Activated naive CD8-positive, alpha-beta T cell treated with anti-CD3 and anti-CD28 coated beads for 36 hours (primary cell): ENCODE data around the gene CINP. TPM values are rescaled to one million over a fixed set of nuclear protein-coding genes. Genes with fewer than 3 reads are reported as not detected.
"Not testable (repeated sequence)": the region's sequence is repeated elsewhere in the genome, so short reads cannot be mapped to it uniquely, and the experiment has no call there.

Source experiments
- DNase-seq: peaks from one replicate; pipeline ENCODE4 v3.0.0; 2021
- H3K27ac Mint-ChIP-seq: one replicate; pipeline ENCODE4 v1.8.0; 2022; ENCODE audit warnings: mild to moderate bottlenecking, moderate library complexity, mixed read lengths
- H3K27me3 Mint-ChIP-seq: one replicate; pipeline ENCODE4 v1.8.0; 2022; ENCODE audit warnings: mild to moderate bottlenecking, mixed read lengths
- H3K36me3 Mint-ChIP-seq: one replicate; pipeline ENCODE4 v1.8.0; 2021; ENCODE audit warnings: mild to moderate bottlenecking, mixed read lengths
- H3K4me1 Mint-ChIP-seq: one replicate; pipeline ENCODE4 v1.8.0; 2021; ENCODE audit warnings: mixed read lengths
- H3K4me3 Mint-ChIP-seq: one replicate; pipeline ENCODE4 v1.8.0; 2022; ENCODE audit warnings: mild to moderate bottlenecking, moderate library complexity, mixed read lengths
- H3K9me3 Mint-ChIP-seq: one replicate; pipeline ENCODE4 v1.8.0; 2022; ENCODE audit warnings: mixed read lengths
- total RNA-seq, 2 experiments: library from RNA; stranded (reverse); gene quantifications; one replicate each; pipeline ENCODE4 v1.2.3, GENCODE V29; 2021

Gene CINP
- total RNA-seq, 2 experiments from 2014 or later: 59.2 to 61.8 TPM

DNA sequence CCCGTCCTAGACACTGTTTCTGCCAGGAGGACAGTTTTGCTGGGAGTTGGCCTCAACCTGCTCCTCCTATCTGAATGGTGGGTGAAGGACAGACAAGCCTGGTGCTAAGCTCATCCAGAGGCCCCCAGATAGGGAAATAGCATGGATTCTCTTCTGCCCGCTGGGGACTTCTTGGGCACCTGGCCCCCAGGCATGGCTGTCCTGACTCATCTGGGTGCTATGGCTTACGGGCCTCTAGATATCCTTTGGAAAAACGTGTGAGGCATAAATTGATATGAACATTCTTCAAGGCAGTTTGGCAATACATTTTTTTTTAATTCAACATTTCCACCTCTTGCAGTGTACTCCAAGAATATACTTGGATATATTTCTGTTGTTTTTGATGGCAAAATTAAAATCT, 8.7 kb upstream of the CINP start:
- Mint-ChIP-seq H3K4me1 (peaks cover 44% of the 10 kb centered on the region), H3K9me3 (no peaks in the 10 kb centered on the region), H3K4me3 (no peak overlapping the region), H3K27me3 (no peaks in the 10 kb centered on the region), H3K36me3 (no peaks in the 10 kb centered on the region), H3K27ac (no peak overlapping the region)
- DNase-seq: no peak

DNA sequence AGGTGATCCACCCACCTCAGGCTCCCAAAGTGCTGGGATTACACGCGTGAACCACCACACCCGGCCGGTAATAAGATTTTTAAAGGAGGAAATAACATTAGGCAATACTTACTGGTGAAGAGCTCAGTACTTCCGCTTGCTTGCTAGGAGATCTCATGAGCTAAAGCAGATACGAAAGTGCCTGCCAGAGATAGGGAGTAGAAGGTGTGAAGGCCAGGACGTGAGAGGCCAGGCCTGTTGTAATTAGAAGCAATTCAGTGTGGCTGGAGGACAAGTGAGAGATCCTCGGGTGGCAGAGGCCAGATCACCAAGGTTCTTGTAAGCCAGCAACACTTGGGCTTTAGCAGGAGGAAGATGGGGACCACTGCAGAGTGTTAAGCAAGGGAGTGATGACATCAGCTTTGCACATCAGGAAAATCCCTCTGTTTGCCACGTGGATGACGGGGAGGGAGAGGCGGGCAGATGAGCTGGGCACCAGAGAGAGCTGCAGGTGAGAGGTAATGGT, 7.7 kb upstream of the CINP start:
- Mint-ChIP-seq H3K4me1 (peaks cover 35% of the 10 kb centered on the region), H3K4me3 (no peak overlapping the region), H3K36me3 (no peaks in the 10 kb centered on the region), H3K9me3 (no peaks in the 10 kb centered on the region), H3K27ac (no peak overlapping the region), H3K27me3 (no peaks in the 10 kb centered on the region)
- DNase-seq: no peak

DNA sequence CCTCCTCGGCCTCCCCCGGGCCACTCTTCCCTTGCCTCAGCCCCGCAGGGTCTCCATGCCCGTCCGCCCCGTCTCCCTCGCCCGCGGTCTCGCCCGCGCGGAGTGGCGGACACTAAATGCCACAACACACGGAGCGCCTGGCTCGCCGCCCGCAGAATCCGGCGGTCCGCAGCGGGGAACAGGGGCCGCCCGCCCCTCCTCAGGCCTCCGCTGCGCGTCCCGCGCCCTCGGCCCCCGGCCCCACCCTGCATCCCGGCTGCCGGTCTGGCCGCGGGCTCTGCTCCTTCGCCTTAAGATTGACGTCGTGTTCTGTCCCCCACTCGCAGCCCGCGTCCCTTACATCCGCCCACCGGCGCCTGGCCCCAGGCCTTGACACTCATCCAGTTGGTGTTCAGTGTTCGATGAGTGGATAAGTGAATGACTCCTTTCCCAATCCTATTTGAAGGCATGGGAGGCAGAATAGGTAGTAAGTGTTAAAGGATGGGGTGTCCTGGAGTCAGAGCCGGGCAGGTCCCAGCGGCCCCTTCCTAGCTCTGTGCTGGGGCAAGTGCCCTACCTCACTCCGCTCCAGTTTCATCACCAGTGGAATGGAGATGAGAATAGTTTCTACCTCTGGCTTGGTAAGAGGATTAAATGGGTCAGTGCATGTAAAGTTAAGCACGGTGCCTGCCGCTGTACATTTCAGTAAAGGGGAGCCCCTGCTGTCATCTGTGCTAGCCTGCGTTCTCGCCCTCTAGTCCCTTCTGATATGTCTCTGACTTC, 673 bp upstream of the CINP start:
- Mint-ChIP-seq H3K27me3 (no peaks in the 10 kb centered on the region), H3K9me3 (no peaks in the 10 kb centered on the region), H3K36me3 (peaks cover 8% of the 10 kb centered on the region), H3K4me3 (no peak overlapping the region), H3K27ac (peak overlapping the region; percentile 80), H3K4me1 (peaks cover 35% of the 10 kb centered on the region)
- DNase-seq: peak; percentile 41

DNA sequence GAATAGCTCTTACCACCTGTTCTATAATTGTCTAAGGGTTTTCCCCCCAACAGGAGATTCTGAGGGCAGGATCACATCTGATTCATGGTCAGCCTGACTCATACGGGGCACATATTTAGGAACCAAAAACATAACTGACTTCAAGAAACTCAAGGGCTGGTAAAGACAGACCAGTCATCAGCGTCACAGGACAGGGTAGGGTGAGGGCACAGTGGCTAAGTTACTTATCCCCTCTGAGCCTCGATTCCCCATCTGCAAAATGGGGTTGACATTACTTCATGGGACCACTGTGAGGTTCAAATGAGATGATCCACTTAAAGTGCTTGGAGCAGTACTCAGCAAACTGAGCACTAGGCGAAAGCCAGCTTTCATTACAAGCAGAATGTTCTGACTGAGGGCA, 606 bp downstream of the CINP start:
- Mint-ChIP-seq H3K27ac (peak overlapping the region; percentile 96), H3K27me3 (no peaks in the 10 kb centered on the region), H3K9me3 (no peaks in the 10 kb centered on the region), H3K4me3 (peak overlapping the region; percentile 90), H3K4me1 (peaks cover 28% of the 10 kb centered on the region), H3K36me3 (peaks cover 14% of the 10 kb centered on the region)
- peak; percentile 65 for DNase-seq

DNA sequence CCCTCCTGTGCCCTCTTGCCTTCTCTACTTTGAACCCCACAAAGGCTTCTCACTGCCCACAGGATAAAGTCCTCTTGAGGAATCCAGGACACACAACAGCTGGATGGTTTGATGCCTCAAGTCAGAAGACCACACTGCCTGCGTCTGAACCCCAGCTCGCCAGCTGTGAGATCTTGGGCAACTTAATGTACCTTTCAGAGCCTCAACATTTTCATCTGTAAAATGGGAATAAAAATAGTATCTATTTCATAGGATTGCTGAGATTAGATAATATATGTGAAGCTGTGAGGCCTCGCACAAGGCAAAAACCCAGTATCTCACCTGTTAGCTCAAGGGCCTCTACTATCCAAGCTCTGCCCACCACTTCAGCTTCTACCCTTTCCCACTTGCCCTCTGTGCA, 2.3 kb downstream of the CINP start:
- DNase-seq: no peak
- Mint-ChIP-seq H3K9me3 (no peaks in the 10 kb centered on the region), H3K36me3 (peaks cover 17% of the 10 kb centered on the region), H3K4me1 (peaks cover 31% of the 10 kb centered on the region), H3K27me3 (no peaks in the 10 kb centered on the region), H3K27ac (peak overlapping the region; percentile 47), H3K4me3 (no peak overlapping the region)

DNA sequence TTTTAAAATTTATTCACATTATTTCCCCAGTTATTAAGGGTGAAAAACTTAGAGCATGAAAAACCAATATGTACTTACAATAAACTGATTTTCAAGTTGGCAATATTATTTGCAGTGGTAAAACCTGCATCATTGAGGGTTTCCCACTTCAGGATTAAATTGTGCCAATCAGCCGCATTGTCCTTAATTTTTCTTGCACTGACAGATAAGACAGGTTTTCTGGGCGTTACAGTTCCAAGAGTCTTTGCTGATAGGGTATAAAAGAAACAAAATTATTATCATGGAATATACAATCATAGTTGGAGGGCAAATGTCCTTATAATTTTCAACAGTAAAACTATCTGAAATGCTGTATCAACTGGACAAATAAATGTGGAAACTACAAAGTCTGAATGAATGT, 3.3 kb downstream of the CINP start:
- Mint-ChIP-seq H3K36me3 (peaks cover 25% of the 10 kb centered on the region), H3K27me3 (no peaks in the 10 kb centered on the region), H3K4me1 (peaks cover 31% of the 10 kb centered on the region), H3K4me3 (no peak overlapping the region), H3K27ac (no peak overlapping the region), H3K9me3 (no peaks in the 10 kb centered on the region)
- no peak for DNase-seq

DNA sequence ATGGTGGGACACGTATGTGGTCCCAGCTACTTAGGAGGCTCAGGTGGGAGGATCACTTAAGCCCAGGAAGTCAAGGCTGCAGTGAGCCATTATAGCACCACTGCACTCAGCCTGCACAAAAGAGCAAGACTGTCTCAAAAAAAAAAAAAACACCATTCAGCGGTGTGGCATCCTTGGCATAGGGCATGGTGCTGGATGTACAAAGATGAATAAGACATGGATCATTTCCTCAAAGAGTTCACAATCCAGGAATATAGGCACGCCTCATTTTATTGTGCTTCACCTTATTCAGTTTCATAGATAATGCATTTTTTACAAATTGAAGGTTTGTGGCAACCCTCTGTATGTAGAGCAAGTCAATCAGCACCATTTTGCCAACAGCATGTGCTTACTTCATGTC, 6.4 kb downstream of the CINP start:
- Mint-ChIP-seq H3K4me1 (peaks cover 23% of the 10 kb centered on the region), H3K27ac (no peak overlapping the region), H3K27me3 (no peaks in the 10 kb centered on the region), H3K36me3 (peaks cover 29% of the 10 kb centered on the region), H3K4me3 (no peak overlapping the region), H3K9me3 (no peaks in the 10 kb centered on the region)
- DNase-seq: no peak

DNA sequence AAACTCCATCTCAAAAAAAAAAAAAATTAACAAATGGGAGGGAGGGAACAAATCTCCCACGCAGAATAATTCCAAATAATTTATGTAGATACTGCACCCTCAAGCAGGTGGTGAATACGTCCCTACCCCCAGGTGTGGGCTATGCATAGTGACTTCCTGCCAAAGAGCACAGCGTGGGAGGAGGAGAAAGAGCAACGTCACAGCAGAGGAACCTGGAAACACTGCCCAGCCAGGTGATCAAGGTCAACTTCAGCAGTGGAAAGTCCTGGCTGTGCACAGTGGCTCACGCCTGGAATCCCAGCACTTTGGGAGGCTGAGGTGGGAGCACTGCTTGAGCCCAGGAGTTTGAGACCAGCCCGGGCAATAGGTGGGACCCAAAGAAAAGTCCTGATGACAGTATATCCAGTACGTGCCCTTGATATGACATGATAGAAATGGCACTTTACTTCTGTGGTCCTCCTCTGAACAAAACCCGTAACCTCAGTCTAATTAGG, 9.5 kb downstream of the CINP start:
- H3K27ac Mint-ChIP-seq: no peak overlapping the region

DNA sequence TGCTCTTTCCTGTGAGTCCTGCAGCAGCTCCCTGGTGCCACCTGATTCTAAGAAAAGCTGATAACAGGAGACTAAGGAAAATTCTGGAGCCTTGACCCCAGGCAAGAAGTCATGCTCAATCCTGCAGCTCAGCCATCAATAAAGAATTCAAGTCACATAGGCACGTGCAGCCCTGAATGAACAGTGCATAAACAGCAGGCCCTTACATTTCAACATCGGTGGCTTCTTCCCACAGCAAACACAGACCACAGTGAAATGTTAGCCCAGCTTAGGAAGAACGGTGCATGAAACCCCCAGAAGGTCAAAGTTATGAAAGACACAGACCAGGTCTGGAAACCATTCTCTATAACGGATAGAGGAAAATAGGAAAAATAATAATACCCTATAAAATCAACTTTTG, 10.5 kb downstream of the CINP start:
- Mint-ChIP-seq H3K36me3 (peaks cover 23% of the 10 kb centered on the region), H3K4me3 (no peak overlapping the region), H3K27me3 (no peaks in the 10 kb centered on the region), H3K27ac (no peak overlapping the region), H3K4me1 (peaks cover 7% of the 10 kb centered on the region), H3K9me3 (no peaks in the 10 kb centered on the region)
- DNase-seq: no peak

More for the DNA sequence above, 9.5 kb downstream of the CINP start:
- H3K9me3 Mint-ChIP-seq: no peaks in the 10 kb centered on the region
- no peak for DNase-seq
- H3K4me1 Mint-ChIP-seq: peaks cover 10% of the 10 kb centered on the region
- H3K36me3 Mint-ChIP-seq: peaks cover 28% of the 10 kb centered on the region
- no peak overlapping the region for H3K4me3 Mint-ChIP-seq
- no peaks in the 10 kb centered on the region for H3K27me3 Mint-ChIP-seq

DNA sequence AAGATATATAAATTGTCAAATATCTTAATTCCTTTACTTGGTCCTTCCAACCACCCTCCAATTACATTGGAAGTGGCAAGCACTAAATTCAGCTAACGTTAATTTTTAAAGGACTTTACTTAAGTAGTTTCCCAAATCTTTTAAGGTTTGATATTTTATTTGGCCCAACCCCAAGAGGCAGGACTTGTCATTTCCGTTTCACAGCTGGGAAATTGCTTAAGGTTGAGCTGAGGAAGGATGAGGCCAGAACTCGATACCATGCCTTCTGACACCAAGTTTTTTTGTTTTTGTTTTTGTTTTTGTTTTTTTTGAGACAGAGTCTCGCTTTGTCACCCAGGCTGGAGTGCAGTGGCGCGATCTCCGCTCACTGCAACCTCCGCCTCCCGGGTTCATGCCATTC, 11.1 kb downstream of the CINP start:
- not testable (repeated sequence) for DNase-seq, H3K4me1 Mint-ChIP-seq, H3K4me3 Mint-ChIP-seq

DNA sequence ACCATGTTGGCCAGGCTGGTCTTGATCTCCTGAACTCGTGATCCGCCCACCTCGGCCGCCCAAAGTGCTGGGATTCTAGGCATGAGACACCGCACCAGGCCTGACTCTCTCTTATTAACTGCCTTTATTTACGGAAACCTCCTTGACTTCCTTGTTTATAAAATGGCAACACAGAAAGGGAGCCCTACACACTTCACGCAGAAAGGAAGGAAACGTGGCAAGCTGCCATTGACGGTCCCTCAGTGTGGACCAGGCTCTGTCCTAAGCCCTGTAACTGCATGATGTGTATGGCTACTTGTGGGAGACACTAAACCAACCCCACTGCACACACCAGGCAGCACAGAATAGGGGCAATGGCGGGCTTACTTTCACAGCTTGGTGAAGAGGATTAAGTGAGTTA, 11.7 kb downstream of the CINP start:
- no peak overlapping the region for H3K27ac Mint-ChIP-seq
- peaks cover 5% of the 10 kb centered on the region for H3K4me1 Mint-ChIP-seq
- no peak for DNase-seq
- no peaks in the 10 kb centered on the region for H3K27me3 Mint-ChIP-seq
- no peak overlapping the region for H3K4me3 Mint-ChIP-seq
- no peaks in the 10 kb centered on the region for H3K9me3 Mint-ChIP-seq
- peaks cover 24% of the 10 kb centered on the region for H3K36me3 Mint-ChIP-seq

More for the DNA sequence above, 11.1 kb downstream of the CINP start:
- H3K9me3 Mint-ChIP-seq, H3K27ac Mint-ChIP-seq, H3K27me3 Mint-ChIP-seq: not testable (repeated sequence)
- H3K36me3 Mint-ChIP-seq: peaks cover 24% of the 10 kb centered on the region

DNA sequence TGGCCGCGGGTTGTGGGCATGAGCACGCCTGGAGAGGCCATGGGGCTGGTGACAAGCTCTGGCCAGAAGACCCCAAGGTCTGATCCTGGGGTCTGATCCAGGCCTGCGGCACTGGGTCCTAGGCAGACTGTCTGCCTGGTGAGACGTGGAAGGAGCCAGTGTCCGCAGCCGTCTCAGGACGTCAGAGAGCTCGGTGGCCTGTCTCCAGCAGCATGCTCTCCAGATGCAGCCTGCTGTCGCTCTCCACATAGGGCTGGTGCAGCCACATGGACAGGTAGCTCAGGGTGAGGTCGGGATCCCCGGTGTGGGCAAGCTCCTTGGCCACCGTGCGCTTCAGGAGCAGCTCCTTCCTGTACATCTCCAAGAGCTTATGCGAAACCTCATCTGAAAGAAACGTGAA, 14.3 kb downstream of the CINP start:
- H3K27ac Mint-ChIP-seq: no peak overlapping the region
- H3K9me3 Mint-ChIP-seq: no peaks in the 10 kb centered on the region
- DNase-seq: no peak
- peaks cover 2% of the 10 kb centered on the region for H3K4me1 Mint-ChIP-seq
- peaks cover 18% of the 10 kb centered on the region for H3K36me3 Mint-ChIP-seq
- no peaks in the 10 kb centered on the region for H3K27me3 Mint-ChIP-seq
- no peak overlapping the region for H3K4me3 Mint-ChIP-seq

DNA sequence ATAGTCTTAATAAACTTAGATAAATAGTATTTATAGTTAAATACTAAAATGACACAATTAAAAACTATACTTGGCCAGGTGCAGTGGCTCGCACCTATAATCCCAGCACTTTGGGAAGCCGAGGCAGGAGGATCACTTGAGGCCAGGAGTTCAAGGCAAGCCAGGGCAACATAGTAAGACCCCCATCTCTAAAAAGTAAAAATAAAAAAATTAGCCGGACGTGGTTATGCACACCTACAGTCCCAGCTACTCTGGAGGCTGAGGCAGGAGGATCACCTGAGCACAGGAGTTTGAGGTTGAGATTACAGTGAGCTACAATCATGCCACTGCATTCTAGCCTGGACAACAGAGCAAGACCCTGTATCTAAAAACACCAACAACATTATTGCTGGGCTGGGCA, 16.0 kb downstream of the CINP start:
- Mint-ChIP-seq H3K36me3 (peaks cover 22% of the 10 kb centered on the region), H3K4me3 (no peak overlapping the region), H3K27me3 (no peaks in the 10 kb centered on the region), H3K27ac (no peak overlapping the region), H3K9me3 (no peaks in the 10 kb centered on the region), H3K4me1 (no peaks in the 10 kb centered on the region)
- DNase-seq: no peak

DNA sequence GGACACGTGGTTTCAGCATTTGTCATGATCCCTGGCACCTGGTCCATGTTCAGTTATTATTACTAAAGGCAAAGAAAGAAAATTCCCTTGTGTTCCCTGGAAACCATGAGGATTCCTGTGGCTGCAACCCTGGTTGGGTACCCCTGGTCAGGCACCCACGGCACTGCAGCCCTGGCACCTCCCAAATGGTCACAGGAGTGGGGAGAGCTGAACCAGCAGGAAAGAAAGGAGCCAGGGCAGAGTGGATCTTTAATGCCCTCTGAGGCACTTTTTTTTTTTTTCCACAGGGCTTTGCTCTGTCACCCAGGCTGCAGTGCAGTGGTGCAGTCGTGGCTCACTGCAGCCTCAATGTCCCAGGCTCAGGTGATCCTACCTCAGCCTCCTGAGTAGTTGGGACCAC, 17.5 kb downstream of the CINP start:
- no peak overlapping the region for H3K4me3 Mint-ChIP-seq
- no peaks in the 10 kb centered on the region for H3K27me3 Mint-ChIP-seq
- no peaks in the 10 kb centered on the region for H3K9me3 Mint-ChIP-seq
- DNase-seq: no peak
- no peaks in the 10 kb centered on the region for H3K4me1 Mint-ChIP-seq
- peak overlapping the region; percentile 51 for H3K27ac Mint-ChIP-seq
- peaks cover 25% of the 10 kb centered on the region for H3K36me3 Mint-ChIP-seq

DNA sequence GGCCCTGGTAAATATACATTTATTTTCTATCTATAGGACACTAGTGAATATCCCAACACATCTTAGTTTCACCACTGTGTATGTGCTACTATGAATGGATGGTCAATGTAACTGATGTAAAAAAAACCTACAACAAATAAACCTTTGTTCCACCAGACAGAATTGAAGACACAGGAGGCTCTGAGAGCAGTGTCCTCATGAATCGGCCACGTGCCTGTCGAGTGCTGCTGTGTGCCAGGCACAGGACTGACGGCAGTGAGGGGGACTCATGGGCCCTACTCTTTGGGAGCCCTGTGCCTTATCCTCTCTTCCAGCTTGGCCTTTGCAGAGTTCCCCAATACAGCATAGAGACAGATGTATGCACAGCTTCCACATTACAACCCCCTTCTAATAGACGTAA, 18.2 kb downstream of the CINP start:
- no peaks in the 10 kb centered on the region for H3K27me3 Mint-ChIP-seq
- H3K9me3 Mint-ChIP-seq: no peaks in the 10 kb centered on the region
- peaks cover 25% of the 10 kb centered on the region for H3K36me3 Mint-ChIP-seq
- H3K4me1 Mint-ChIP-seq: no peaks in the 10 kb centered on the region
- DNase-seq: no peak
- no peak overlapping the region for H3K4me3 Mint-ChIP-seq
- no peak overlapping the region for H3K27ac Mint-ChIP-seq

DNA sequence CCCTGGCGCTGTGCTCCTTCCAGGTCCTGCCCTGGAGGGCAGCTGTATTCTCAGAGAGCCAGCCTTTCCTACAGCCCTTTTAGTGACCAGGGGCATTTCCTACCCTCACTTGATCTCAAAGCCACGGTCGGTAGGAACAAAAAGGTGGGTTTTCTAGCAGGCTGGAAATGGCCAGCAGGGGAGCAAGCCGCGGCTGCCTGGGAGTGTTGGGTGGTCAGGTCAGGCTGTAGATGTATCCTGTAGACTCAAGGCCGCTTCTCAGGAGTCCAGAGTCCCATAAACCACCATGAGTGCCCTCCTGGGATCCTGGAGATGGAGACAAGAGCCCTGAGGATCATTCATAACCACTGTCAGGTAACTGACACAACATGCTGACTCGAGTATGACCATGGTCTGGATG, 18.6 kb downstream of the CINP start:
- Mint-ChIP-seq H3K4me1 (no peaks in the 10 kb centered on the region), H3K27ac (no peak overlapping the region), H3K36me3 (peaks cover 25% of the 10 kb centered on the region), H3K4me3 (no peak overlapping the region), H3K9me3 (no peaks in the 10 kb centered on the region), H3K27me3 (no peaks in the 10 kb centered on the region)
- no peak for DNase-seq
